NCI-H2196 (cell line): ENCODE data around the gene TTC7B.

Source experiments
- DNase-seq: peaks from one replicate; lab custom pipeline; 2025; ENCODE audit not compliant: unreplicated experiment; lab: John Stamatoyannopoulos, UW

The TTC7B gene

GRCh38 chr14:90651976-90652560 is 164.2 kb downstream of the TTC7B start:
- DNase-seq, result no peak

GRCh38 chr14:90651271-90651804 is 164.9 kb downstream of the TTC7B start:
- DNase-seq, result no peak

GRCh38 chr14:90649557-90650135 is 166.6 kb downstream of the TTC7B start:
- DNase-seq, result no peak

GRCh38 chr14:90649083-90649482 is 167.1 kb downstream of the TTC7B start:
- DNase-seq, result no peak

- no peak for DNase-seq
Observed at GRCh38 chr14:90648421-90648820, 167.8 kb downstream of the TTC7B start.

- no peak for DNase-seq
Observed at GRCh38 chr14:90647473-90648005, 168.7 kb downstream of the TTC7B start.

- DNase-seq, result peak; percentile 6
Observed at GRCh38 chr14:90645842-90646443, 170.3 kb downstream of the TTC7B start.

GRCh38 chr14:90644882-90645281 is 171.3 kb downstream of the TTC7B start:
- no peak for DNase-seq

GRCh38 chr14:90643982-90644670 is 172.1 kb downstream of the TTC7B start:
- no peak for DNase-seq

GRCh38 chr14:90642244-90642717 is 173.9 kb downstream of the TTC7B start:
- DNase-seq, result no peak

GRCh38 chr14:90641615-90642243 is 174.5 kb downstream of the TTC7B start:
- no peak for DNase-seq

- no peak for DNase-seq
Observed at GRCh38 chr14:90641168-90641567, 175.1 kb downstream of the TTC7B start.

GRCh38 chr14:90639641-90640040 is 176.6 kb downstream of the TTC7B start:
- DNase-seq, result no peak

GRCh38 chr14:90632871-90633270 is 183.4 kb downstream of the TTC7B start:
- DNase-seq, result no peak

GRCh38 chr14:90632451-90632850 is 183.8 kb downstream of the TTC7B start:
- DNase-seq, result no peak

- no peak for DNase-seq
Observed at GRCh38 chr14:90630171-90630806, 185.9 kb downstream of the TTC7B start.

GRCh38 chr14:90629471-90629870 is 186.8 kb downstream of the TTC7B start:
- DNase-seq, result no peak

GRCh38 chr14:90628825-90629224 is 187.4 kb downstream of the TTC7B start:
- no peak for DNase-seq

- no peak for DNase-seq
Observed at GRCh38 chr14:90627478-90627877, 188.8 kb downstream of the TTC7B start.

GRCh38 chr14:90626550-90626949 is 189.7 kb downstream of the TTC7B start:
- no peak for DNase-seq

GRCh38 chr14:90625445-90625844 is 190.8 kb downstream of the TTC7B start:
- no peak for DNase-seq
